Measurements from ENCODE around the gene PCDHA4. TPM values are rescaled to one million over a fixed set of nuclear protein-coding genes. Genes with fewer than 3 reads are reported as not detected.
"Not testable (repeated sequence)": the region's sequence is repeated elsewhere in the genome, so short reads cannot be mapped to it uniquely, and the experiment has no call there.

Gene PCDHA4
- 0.26 and 0.77 TPM in 2 replicates for total RNA-seq

DNA sequence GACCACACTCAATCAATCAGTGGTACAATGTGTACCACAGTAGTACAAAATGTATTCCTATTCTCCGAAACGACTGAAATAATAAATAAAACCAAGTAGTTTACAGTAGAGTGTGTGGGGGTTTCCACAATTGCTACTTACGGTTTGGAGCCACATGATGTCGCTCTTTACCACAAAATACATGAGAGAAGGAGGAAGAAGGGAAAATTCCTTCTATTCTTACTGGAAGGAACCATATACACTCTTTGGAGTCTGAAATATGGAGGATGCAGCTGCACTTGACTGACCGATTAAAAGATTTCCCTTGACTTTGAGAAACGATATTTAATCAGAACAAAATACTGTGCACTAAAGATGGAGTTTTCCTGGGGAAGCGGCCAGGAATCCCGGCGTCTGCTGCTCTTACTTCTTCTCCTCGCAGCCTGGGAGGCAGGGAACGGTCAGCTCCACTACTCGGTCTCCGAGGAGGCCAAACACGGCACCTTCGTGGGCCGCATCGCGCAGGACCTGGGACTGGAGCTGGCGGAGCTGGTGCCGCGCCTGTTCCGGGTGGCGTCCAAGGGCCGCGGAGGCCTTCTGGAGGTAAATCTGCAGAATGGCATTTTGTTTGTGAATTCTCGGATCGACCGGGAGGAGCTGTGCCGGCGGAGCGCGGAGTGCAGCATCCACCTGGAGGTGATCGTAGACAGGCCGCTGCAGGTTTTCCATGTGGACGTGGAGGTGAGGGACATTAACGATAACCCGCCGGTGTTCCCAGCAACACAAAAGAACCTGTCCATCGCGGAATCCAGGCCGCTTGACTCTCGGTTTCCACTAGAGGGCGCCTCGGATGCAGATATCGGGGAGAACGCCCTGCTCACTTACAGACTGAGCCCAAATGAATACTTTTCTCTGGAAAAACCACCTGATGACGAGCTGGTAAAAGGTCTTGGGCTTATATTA is at the start of gene PCDHA4:
PCDHA4 (plus strand) TSS at position 235 of the 942 bp plus-strand sequence.
- H3K27me3 ChIP-seq (ENCODE audit: control insufficient read depth, insufficient read depth, low read length), result no peaks in the 10 kb centered on the region
- DNase-seq (ENCODE audit: low read depth), result no peak
- peak within 1 kb of the TSS; percentile 26 for H3K4me3 ChIP-seq (ENCODE audit: low read depth, low read length)
- no peaks in the 10 kb centered on the region for H3K36me3 ChIP-seq (ENCODE audit: control insufficient read depth, insufficient read depth, low read length)
- TF ChIP-seq, protein P1, sequence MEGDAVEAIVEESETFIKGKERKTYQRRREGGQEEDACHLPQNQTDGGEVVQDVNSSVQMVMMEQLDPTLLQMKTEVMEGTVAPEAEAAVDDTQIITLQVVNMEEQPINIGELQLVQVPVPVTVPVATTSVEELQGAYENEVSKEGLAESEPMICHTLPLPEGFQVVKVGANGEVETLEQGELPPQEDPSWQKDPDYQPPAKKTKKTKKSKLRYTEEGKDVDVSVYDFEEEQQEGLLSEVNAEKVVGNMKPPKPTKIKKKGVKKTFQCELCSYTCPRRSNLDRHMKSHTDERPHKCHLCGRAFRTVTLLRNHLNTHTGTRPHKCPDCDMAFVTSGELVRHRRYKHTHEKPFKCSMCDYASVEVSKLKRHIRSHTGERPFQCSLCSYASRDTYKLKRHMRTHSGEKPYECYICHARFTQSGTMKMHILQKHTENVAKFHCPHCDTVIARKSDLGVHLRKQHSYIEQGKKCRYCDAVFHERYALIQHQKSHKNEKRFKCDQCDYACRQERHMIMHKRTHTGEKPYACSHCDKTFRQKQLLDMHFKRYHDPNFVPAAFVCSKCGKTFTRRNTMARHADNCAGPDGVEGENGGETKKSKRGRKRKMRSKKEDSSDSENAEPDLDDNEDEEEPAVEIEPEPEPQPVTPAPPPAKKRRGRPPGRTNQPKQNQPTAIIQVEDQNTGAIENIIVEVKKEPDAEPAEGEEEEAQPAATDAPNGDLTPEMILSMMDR (IDR thresholded peaks at IDR 0.05; ENCODE audit: insufficient read depth, low read length, severe bottlenecking), result peak; percentile 27
- FAIRE-seq, result no peak

DNA sequence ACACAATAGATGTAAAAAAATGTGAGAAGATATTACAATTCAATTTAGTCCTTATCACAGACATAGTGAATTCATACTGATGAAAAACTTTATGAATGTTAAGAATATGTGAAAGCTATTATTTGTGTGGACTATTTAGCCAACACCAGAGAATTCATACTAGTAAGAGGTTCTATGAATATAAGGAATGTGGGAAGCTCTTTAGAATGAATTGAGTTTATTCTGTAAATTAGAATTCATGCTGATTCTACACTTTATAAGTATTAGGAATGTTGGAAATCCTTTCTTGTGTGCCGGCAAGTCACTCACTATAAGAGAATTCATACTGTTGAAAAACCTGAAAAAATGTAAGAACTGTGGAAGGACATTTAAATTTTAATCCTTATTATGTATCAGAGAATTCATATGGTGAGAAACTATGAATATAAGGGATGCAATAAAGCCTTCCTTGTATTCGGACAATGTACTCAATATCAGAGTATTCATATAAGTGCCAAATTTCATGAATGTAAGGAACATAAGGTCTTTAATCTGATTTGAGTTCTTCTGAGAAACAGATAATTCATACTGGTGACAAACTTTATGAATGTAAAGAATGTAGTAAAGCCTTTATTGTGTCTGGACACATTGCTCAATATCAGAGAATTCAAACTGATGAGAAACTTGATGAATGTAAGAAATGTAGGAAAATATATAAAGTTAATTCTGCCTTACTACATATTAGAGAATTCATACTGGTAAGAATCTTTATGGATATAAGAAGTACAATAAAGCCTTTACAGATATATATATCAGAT is 42.5 kb upstream of the PCDHA4 start:
- no peaks in the 10 kb centered on the region for H3K27me3 ChIP-seq (ENCODE audit: control insufficient read depth, insufficient read depth, low read length)
- TF ChIP-seq, protein P1 (IDR thresholded peaks at IDR 0.05; ENCODE audit: insufficient read depth, low read length, severe bottlenecking), result no peak
- no peaks in the 10 kb centered on the region for H3K36me3 ChIP-seq (ENCODE audit: control insufficient read depth, insufficient read depth, low read length)
- no peak for FAIRE-seq
- DNase-seq (ENCODE audit: low read depth), result peak; percentile 0
- no peak overlapping the region for H3K4me3 ChIP-seq (ENCODE audit: low read depth, low read length)

DNA sequence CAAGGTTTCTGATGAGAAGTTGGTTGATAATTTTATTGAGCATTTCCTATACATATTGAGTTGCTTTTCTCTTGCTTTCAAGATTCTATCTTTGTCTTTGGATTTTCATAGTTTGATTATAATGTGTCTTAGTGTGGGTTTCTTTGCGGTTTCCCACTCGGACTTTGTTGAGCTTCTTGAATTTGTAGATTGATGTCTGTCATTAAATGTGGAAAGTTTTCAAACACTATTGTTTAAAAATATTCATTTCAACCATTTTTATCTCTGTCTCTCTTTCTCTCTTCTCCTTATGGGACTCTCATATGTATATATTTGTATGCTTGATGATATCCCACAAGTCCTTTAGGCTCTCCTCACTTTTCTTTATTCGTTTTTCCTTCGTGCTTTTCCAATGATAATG is 39.4 kb upstream of the PCDHA4 start:
- FAIRE-seq, result no peak
- no peaks in the 10 kb centered on the region for H3K36me3 ChIP-seq (ENCODE audit: control insufficient read depth, insufficient read depth, low read length)
- TF ChIP-seq, protein P1 (IDR thresholded peaks at IDR 0.05; ENCODE audit: insufficient read depth, low read length, severe bottlenecking), result no peak
- H3K4me3 ChIP-seq (ENCODE audit: low read depth, low read length), result no peak overlapping the region
- H3K27me3 ChIP-seq (ENCODE audit: control insufficient read depth, insufficient read depth, low read length), result no peaks in the 10 kb centered on the region
- DNase-seq (ENCODE audit: low read depth), result no peak

DNA sequence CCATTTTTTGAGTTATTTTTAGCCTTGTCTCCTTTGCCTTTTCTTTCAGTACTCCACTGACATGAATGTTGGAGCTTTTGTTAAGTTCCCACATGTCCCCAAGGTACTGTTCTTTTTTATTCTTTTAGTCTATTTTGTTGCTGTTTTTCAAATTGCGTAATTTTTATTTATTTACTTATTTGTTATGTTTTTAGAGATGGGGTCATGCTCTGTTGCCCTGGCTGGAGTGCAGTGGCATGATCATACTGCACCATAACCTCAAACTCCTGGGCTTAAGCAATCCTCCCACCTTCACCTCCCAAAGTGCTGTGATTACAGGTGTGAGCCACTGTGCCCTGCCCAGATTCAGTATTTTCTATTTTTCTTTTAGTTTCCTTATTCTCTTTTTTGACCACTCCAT is 26.4 kb upstream of the PCDHA4 start:
- no peak for FAIRE-seq
- H3K4me3 ChIP-seq (ENCODE audit: low read depth, low read length), result no peak overlapping the region
- no peak for DNase-seq (ENCODE audit: low read depth)
- no peaks in the 10 kb centered on the region for H3K36me3 ChIP-seq (ENCODE audit: control insufficient read depth, insufficient read depth, low read length)
- TF ChIP-seq, protein P1 (IDR thresholded peaks at IDR 0.05; ENCODE audit: insufficient read depth, low read length, severe bottlenecking), result no peak
- H3K27me3 ChIP-seq (ENCODE audit: control insufficient read depth, insufficient read depth, low read length), result no peaks in the 10 kb centered on the region

DNA sequence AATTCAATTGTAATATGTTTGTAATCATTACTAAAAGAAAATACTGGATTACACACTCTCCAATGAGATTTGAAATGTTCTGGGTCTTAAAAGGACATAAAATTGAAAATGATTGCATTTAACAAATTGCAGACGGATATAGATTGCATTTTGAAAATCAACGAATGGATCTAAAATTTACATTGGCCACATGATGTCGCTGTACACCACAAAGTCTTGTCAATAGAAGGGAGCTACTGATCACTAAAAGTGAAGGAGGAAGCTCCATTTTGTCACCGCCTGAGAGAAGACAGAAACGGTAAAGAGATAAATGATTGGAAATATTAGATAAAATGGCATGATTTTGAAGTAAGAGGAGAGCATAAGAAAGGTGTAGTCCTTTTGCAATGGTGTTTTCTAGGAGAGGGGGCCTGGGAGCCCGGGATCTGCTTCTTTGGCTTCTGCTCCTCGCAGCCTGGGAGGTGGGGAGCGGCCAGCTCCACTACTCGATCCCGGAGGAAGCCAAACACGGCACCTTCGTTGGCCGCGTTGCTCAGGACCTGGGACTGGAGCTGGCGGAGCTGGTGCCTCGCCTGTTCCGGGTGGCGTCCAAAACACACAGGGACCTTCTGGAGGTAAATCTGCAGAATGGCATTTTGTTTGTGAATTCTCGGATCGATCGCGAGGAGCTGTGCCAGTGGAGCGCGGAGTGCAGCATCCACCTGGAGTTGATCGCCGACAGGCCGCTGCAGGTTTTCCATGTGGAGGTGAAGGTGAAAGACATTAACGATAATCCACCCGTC is 20.8 kb upstream of the PCDHA4 start, which contains the start of gene PCDHA1:
PCDHA1 (plus strand) TSS at position 236 of the 782 bp plus-strand sequence.
- no peak for DNase-seq (ENCODE audit: low read depth)
- no peak within 1 kb of the TSS for H3K4me3 ChIP-seq (ENCODE audit: low read depth, low read length)
- H3K27me3 ChIP-seq (ENCODE audit: control insufficient read depth, insufficient read depth, low read length), result no peaks in the 10 kb centered on the region
- TF ChIP-seq, protein P1 (IDR thresholded peaks at IDR 0.05; ENCODE audit: insufficient read depth, low read length, severe bottlenecking), result no peak
- H3K36me3 ChIP-seq (ENCODE audit: control insufficient read depth, insufficient read depth, low read length), result no peaks in the 10 kb centered on the region
- no peak for FAIRE-seq

DNA sequence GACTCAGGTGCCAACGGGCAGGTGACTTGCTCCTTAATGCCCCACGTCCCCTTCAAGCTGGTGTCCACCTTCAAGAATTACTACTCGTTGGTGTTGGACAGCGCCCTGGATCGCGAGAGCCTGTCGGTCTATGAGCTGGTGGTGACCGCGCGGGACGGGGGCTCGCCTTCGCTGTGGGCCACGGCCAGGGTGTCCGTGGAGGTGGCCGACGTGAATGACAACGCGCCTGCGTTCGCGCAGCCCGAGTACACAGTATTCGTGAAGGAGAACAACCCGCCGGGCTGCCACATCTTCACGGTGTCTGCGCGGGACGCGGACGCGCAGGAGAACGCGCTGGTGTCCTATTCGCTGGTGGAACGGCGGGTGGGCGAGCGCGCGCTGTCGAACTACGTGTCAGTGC is 19.4 kb upstream of the PCDHA4 start:
- not testable (repeated sequence) for H3K27me3 ChIP-seq (ENCODE audit: control insufficient read depth, insufficient read depth, low read length); FAIRE-seq; H3K36me3 ChIP-seq (ENCODE audit: control insufficient read depth, insufficient read depth, low read length); DNase-seq (ENCODE audit: low read depth); H3K4me3 ChIP-seq (ENCODE audit: low read depth, low read length)

DNA sequence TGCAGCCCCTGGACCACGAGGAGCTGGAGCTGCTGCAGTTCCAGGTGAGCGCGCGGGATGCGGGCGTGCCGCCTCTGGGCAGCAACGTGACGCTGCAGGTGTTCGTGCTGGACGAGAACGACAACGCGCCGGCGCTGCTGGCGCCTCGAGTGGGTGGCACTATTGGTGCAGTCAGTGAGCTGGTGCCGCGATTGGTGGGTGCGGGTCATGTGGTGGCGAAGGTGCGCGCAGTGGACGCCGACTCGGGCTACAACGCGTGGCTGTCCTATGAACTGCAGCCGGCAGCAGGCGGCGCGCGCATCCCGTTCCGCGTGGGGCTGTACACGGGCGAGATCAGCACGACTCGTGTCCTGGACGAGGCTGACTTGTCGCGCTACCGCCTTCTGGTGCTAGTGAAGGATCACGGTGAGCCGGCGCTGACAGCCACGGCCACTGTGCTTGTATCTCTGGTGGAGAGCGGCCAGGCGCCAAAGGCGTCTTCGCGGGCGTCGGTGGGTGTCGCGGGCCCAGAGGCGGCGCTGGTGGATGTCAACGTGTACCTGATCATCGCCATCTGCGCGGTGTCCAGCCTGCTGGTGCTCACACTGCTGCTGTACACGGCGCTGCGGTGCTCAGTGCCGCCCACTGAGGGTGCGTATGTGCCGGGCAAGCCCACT is 18.9 kb upstream of the PCDHA4 start:
- H3K4me3 ChIP-seq (ENCODE audit: low read depth, low read length); H3K36me3 ChIP-seq (ENCODE audit: control insufficient read depth, insufficient read depth, low read length); H3K27me3 ChIP-seq (ENCODE audit: control insufficient read depth, insufficient read depth, low read length); FAIRE-seq; DNase-seq (ENCODE audit: low read depth): not testable (repeated sequence)
